H1 (cell line): Measurements from ENCODE around the gene TMEM176B. TPM values are rescaled to one million over a fixed set of nuclear protein-coding genes. Genes with fewer than 3 reads are reported as not detected.

ENCODE experiments used
- EGR1 ChIP-seq: IDR thresholded peaks from 2 replicates; pipeline ENCODE4 v1.6.1; 2011; ENCODE audit warnings: low read depth, low read length, borderline replicate concordance
- EP300 ChIP-seq, 2 experiments: IDR thresholded peaks; 1 replicate in 1 of 2; 2 replicates in 1 of 2; pipeline ENCODE4 v1.6.1; 2011 to 2012; ENCODE audit warnings: low read depth in 2 of 2, low read length in 2 of 2, mild to moderate bottlenecking in 2 of 2, borderline replicate concordance in 1 of 2, inconsistent platforms in 1 of 2, moderate library complexity in 1 of 2
- GABPA ChIP-seq: IDR thresholded peaks from 2 replicates; pipeline ENCODE4 v1.6.1; 2011; ENCODE audit warnings: mild to moderate bottlenecking, low read length, moderate library complexity, borderline replicate concordance; ENCODE audit not compliant: insufficient read depth
- HDAC6 ChIP-seq: IDR thresholded peaks from one replicate; pipeline ENCODE4 v1.7.1; 2012; ENCODE audit warnings: low read depth, mild to moderate bottlenecking, inconsistent platforms, low read length, moderate library complexity
- YY1 ChIP-seq: IDR thresholded peaks from 2 replicates; pipeline ENCODE4 v1.6.1; 2011; ENCODE audit warnings: low read depth, mild to moderate bottlenecking, low read length
- ZNF274 ChIP-seq: IDR thresholded peaks from 2 replicates; pipeline ENCODE4 v1.7.0; 2012; ENCODE audit warnings: low read length, borderline replicate concordance; ENCODE audit errors: extremely low read depth
- polyA plus RNA-seq, 7 experiments: library from polyadenylated mRNA; depleted of rRNA in 3 of 7; stranded (reverse) in 5 of 7; unstranded in 2 of 7; fragments of >200 nt in 5 of 7; fragments of 200-250 nt in 2 of 7; gene quantifications; 1 replicate in 5 of 7; 2 replicates in 1 of 7; 4 replicates in 1 of 7; pipeline versions ENCODE4 v1.2.1 to v1.2.3, GENCODE V29; 2011 to 2013; ENCODE audit warnings: missing spikeins in 2 of 7, mixed read lengths in 2 of 7
- total RNA-seq: library from RNA; stranded (reverse); fragmentation: NEBNext Ultra II Directional; extraction: Animal tissue kit (Norgen Biotek cat#: 25700); gene quantifications from 2 replicates; pipeline ENCODE4 v1.2.1, GENCODE V29; 2021

TMEM176B gene
- total and polyA plus RNA-seq, 2 of the 8 experiments (the other 6 are each of a cell fraction or from before 2014, with no cell fraction given): 1.2 to 2.1 TPM

DNA sequence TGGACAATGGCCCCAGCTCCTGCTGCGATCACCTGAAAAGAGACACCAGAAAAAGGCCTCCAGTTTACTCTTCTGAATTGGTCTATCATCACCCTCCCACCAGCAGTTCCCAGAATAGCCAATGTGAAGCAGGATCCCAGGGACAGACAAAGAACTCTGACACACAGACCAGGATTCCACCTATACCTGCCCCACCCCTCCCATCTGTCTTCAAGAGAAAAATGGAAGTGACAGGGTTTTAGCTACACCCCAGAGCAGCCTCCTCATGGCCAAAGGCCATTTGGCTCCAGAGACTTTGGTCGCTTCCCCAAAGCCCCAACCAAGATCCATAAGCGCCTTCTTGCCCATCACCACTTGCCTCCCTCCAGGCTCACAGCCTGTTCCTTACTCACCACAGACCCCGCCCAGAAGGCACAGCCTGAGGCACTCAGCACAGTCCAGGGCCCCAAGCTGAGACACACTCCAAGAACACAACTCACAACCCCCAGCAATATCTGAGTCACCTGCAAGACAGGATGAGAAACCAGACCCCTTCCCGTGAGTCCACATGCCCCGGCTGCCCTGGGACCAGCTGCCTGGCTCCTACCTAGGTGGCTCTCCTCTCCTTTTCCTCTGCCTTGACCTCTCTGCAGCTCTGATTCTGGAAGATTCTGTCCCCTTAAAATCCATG lies 6.5 kb downstream of the TMEM176B start (continued):
- TF ChIP-seq EP300 (IDR thresholded peaks at IDR 0.05; ENCODE audit: borderline replicate concordance in 1 of 2, low read depth in 2 of 2, low read length in 2 of 2): no peak
- TF ChIP-seq EGR1: no peak
- TF ChIP-seq ZNF274: no peak
- no peak for TF ChIP-seq HDAC6
- no peak for TF ChIP-seq GABPA
- no peak for TF ChIP-seq YY1
- TF ChIP-seq, all 59 proteins: peak for 0
